Omental fat pad (tissue), 4 donors: ENCODE results near the gene CDK4. TPM values are rescaled to one million over a fixed set of nuclear protein-coding genes. Genes with fewer than 3 reads are reported as not detected.

ENCODE experiments used
- ATAC-seq: fragments of 150-250 bp; one replicate; pipeline ENCODE4 v1.9.1; 2016; ENCODE audit warnings: mild to moderate bottlenecking, moderate library complexity; ENCODE audit not compliant: low FRiP score
- DNase-seq: peaks from one replicate; pipeline ENCODE4 v3.0.0-alpha.2; 2019; ENCODE audit warnings: low spot score
- CTCF ChIP-seq, 3 donors: fragments of 450-650 bp; IDR thresholded peaks; one replicate each; pipeline ENCODE4 v1.5.1; 2016 to 2017; ENCODE audit warnings: antibody characterized with exemption in 3 of 3, mild to moderate bottlenecking in 3 of 3, moderate library complexity in 2 of 3
- total RNA-seq, 4 donors: library from RNA; depleted of rRNA; stranded (reverse); fragments of >200 nt; gene quantifications; one replicate each; pipeline ENCODE4 v1.1.0, GENCODE V29; 2016

CDK4 gene
- total RNA-seq, 4 donors from 2014 or later: 81.9 to 96.2 (median 89.0) TPM

DNA sequence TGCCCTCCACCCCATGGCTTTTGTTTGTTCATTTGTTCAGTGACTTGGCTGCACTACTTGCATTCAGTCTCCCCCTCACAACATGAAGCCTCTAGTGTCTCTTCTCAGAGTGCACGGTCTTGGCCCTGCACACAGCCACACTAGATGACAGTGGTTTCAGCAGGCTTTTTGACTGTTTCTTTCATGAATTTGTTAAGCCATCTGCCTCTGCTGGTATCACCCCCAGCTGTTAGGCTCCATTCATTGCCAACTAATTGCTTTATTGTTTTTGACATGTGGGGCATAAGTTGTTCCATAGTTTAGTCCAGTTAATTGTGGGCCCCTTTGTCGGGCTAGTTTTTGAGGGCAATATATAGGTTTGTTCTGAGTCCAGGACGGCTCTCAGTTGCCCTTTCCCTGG is 39.4 kb downstream of the CDK4 start:
- DNase-seq: no peak
- ATAC-seq: no peak
- no peak for TF ChIP-seq CTCF (IDR thresholded peaks at IDR 0.05)

DNA sequence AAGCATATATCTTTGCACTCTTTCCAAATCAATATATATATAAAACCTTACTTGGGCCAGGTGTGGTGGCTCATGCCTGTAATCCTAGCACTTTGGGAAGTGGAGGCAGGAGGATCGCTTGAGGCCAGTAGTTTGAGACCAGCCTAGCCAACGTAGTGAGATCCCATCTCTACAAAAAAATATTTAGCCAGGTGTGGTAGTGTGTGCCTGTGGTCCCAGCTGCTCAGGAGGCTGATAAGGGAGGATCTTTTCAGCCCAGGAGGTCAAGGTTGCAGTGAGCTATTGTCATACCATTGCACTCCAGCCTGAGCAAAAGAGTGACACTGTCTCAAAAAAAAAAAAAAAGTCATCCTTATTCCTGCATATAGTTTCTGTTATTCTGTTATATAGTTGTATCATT is 43.8 kb downstream of the CDK4 start:
- ATAC-seq (no peak), DNase-seq (no peak)
- no peak for TF ChIP-seq CTCF (IDR thresholded peaks at IDR 0.05)

- TF ChIP-seq CTCF (IDR thresholded peaks at IDR 0.05): no peak
- no peak for ATAC-seq
- DNase-seq: no peak
Observed at GRCh38 chr12:57707250-57707649, 44.9 kb downstream of the CDK4 start.

GRCh38 chr12:57700317-57700716 is 51.8 kb downstream of the CDK4 start:
- TF ChIP-seq CTCF (IDR thresholded peaks at IDR 0.05): no peak
- no peak for ATAC-seq
- no peak for DNase-seq

- no peak for DNase-seq
- TF ChIP-seq CTCF (IDR thresholded peaks at IDR 0.05): no peak
- ATAC-seq: no peak
Observed at GRCh38 chr12:57698414-57698813, 53.7 kb downstream of the CDK4 start.

Other genes with a start within 250 kb of the CDK4 start
- gene DDIT3, start 231.8 kb downstream of the CDK4 start, total RNA-seq: 10 to 100 TPM; 31.5 to 66.6 (median 35.5) TPM
- 10 to 100 TPM; 11.8 to 40.2 (median 15.2) TPM for gene MBD6, start 229.5 kb downstream of the CDK4 start, total RNA-seq
- gene DCTN2, start 205.1 kb downstream of the CDK4 start, total RNA-seq: 100 to 1,000 TPM in 3 of 4 donors, 10 to 100 TPM in 1; 96.0 to 134 (median 123) TPM
- gene KIF5A, start 202.3 kb downstream of the CDK4 start, total RNA-seq: under 1 TPM in 2 of 4 donors, not detected in 2; 0.09 to 0.13 TPM
- gene PIP4K2C, start 161.1 kb downstream of the CDK4 start, total RNA-seq: 10 to 100 TPM; 16.9 to 21.3 (median 17.6) TPM
- gene DTX3, start 147.5 kb downstream of the CDK4 start, total RNA-seq: 10 to 100 TPM in 3 of 4 donors, 1 to 10 TPM in 1; 8.0 to 21.7 (median 13.3) TPM
- 10 to 100 TPM; 14.7 to 28.8 (median 20.0) TPM for gene ARHGEF25, start 140.9 kb downstream of the CDK4 start, total RNA-seq
- gene B4GALNT1, start 119.1 kb downstream of the CDK4 start, total RNA-seq: 1 to 10 TPM in 2 of 4 donors, under 1 TPM in 2; 0.36 to 3.0 (median 1.0) TPM
- gene OS9, start 58.2 kb downstream of the CDK4 start, total RNA-seq: 100 to 1,000 TPM; 259 to 325 (median 286) TPM
- gene AGAP2, start 13.6 kb downstream of the CDK4 start, total RNA-seq: 1 to 10 TPM; 1.2 to 7.1 (median 1.9) TPM
- gene TSPAN31, start 7.3 kb downstream of the CDK4 start, total RNA-seq: 10 to 100 TPM; 41.8 to 70.7 (median 65.7) TPM
- gene MARCHF9, start 2.8 kb upstream of the CDK4 start, total RNA-seq: 1 to 10 TPM; 2.4 to 8.7 (median 5.1) TPM
- gene CYP27B1, start 14.8 kb upstream of the CDK4 start, total RNA-seq: 1 to 10 TPM in 2 of 4 donors, under 1 TPM in 1, not detected in 1; 0.19 to 5.6 (median 2.8) TPM
- 10 to 100 TPM; 11.2 to 39.3 (median 15.2) TPM for gene METTL1, start 19.8 kb upstream of the CDK4 start, total RNA-seq
- gene EEF1AKMT3, start 20.3 kb upstream of the CDK4 start, total RNA-seq: 10 to 100 TPM in 1 of 4 donors, 1 to 10 TPM in 3; 6.1 to 10.9 (median 9.3) TPM
- 10 to 100 TPM; 20.2 to 36.6 (median 25.6) TPM for gene TSFM, start 30.5 kb upstream of the CDK4 start, total RNA-seq
- gene AVIL, start 66.4 kb upstream of the CDK4 start, total RNA-seq: 1 to 10 TPM; 6.4 to 9.5 (median 8.7) TPM
- 100 to 1,000 TPM; 106 to 179 (median 150) TPM for gene CTDSP2, start 94.4 kb upstream of the CDK4 start, total RNA-seq
- gene ATP23, start 189.3 kb upstream of the CDK4 start, total RNA-seq: 10 to 100 TPM in 2 of 4 donors, 1 to 10 TPM in 2; 3.6 to 18.3 (median 7.9) TPM